ENCODE measurements around the gene FDPS.

- TF ChIP-seq, protein P1, sequence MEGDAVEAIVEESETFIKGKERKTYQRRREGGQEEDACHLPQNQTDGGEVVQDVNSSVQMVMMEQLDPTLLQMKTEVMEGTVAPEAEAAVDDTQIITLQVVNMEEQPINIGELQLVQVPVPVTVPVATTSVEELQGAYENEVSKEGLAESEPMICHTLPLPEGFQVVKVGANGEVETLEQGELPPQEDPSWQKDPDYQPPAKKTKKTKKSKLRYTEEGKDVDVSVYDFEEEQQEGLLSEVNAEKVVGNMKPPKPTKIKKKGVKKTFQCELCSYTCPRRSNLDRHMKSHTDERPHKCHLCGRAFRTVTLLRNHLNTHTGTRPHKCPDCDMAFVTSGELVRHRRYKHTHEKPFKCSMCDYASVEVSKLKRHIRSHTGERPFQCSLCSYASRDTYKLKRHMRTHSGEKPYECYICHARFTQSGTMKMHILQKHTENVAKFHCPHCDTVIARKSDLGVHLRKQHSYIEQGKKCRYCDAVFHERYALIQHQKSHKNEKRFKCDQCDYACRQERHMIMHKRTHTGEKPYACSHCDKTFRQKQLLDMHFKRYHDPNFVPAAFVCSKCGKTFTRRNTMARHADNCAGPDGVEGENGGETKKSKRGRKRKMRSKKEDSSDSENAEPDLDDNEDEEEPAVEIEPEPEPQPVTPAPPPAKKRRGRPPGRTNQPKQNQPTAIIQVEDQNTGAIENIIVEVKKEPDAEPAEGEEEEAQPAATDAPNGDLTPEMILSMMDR (IDR thresholded peaks at IDR 0.05; ENCODE audit: poor library complexity), result no peak
- TF ChIP-seq EZH2 (IDR thresholded peaks at IDR 0.05; ENCODE audit: borderline replicate concordance) (no peak), EZH2phosphoT487 (IDR thresholded peaks at IDR 0.05; ENCODE audit: low read depth, severe bottlenecking, unreplicated experiment) (no peak)
These were observed 47.2 kb upstream of the FDPS start for GRCh38 chr1:155261493-155261851.
